ENCODE data around the gene GRIA2. TPM values are rescaled to one million over a fixed set of nuclear protein-coding genes. Genes with fewer than 3 reads are reported as not detected.

GRIA2 gene
- total RNA-seq, 2 experiments from 2014 or later = not detected

DNA sequence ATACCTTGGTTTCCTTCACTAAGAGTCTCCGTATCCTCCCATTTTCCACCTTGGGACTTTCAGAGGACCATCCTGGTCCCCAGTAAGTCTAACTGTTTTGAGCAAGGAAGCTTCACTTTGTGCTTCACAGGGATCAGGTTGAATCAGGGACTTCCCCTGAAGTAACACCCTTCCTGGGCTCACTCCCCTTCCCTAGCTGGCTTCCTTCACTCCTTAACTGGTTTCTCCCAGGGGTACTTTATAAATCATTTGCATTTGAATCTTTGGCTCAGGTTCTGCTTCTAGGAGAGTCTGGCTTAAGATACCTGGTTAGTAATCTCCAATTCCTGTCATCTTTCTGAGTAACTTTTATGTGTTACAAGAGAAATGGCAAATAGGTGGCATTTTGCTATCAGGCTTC lies 24.5 kb upstream of the GRIA2 start:
- H3K4me1 Mint-ChIP-seq (ENCODE audit: low read depth) = no peaks in the 10 kb centered on the region
- no peak overlapping the region for H3K27ac Mint-ChIP-seq
- ChIA-PET CTCF (no interaction called here), POLR2A (no interaction called here)
- intact Hi-C loops (cut with micrococcal nuclease) = no loop called here
- ATAC-seq = no peak
- no peak for DNase-seq
- TF ChIP-seq, protein P1, sequence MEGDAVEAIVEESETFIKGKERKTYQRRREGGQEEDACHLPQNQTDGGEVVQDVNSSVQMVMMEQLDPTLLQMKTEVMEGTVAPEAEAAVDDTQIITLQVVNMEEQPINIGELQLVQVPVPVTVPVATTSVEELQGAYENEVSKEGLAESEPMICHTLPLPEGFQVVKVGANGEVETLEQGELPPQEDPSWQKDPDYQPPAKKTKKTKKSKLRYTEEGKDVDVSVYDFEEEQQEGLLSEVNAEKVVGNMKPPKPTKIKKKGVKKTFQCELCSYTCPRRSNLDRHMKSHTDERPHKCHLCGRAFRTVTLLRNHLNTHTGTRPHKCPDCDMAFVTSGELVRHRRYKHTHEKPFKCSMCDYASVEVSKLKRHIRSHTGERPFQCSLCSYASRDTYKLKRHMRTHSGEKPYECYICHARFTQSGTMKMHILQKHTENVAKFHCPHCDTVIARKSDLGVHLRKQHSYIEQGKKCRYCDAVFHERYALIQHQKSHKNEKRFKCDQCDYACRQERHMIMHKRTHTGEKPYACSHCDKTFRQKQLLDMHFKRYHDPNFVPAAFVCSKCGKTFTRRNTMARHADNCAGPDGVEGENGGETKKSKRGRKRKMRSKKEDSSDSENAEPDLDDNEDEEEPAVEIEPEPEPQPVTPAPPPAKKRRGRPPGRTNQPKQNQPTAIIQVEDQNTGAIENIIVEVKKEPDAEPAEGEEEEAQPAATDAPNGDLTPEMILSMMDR (IDR thresholded peaks at IDR 0.05) = no peak
- no peak overlapping the region for H3K4me3 Mint-ChIP-seq
- H3K9me3 Mint-ChIP-seq = no peaks in the 10 kb centered on the region
- H3K36me3 Mint-ChIP-seq (ENCODE audit: low read depth) = no peaks in the 10 kb centered on the region
- no peaks in the 10 kb centered on the region for H3K27me3 Mint-ChIP-seq

DNA sequence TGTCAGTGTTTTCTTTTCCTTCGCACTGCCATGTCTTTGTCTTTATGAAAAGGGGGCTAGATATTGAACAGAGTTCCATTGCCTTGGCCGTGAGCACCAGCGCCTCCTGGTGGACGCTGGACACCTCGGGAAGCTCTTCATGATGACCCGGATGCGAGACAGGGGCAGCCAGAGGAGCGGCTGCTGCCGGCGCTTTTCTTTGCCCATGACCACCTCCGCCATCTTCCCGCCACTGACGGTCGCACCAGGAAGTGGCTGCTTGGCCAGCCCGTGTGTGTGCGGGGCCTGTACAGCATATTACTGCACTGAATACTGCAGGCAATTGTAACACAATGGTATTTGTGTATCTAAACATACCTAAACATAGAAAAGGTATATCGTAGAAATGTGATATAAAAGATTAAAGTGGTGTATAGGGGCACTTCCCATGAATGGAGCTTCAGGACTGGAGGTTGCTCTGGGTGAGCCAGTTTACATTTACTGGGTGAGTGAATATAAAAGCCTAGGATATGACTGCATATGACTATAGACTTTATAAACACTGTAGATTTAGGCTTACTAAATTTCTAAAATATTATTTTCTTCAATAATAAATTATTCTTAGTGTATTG lies 15.8 kb upstream of the GRIA2 start:
- no peak overlapping the region for H3K4me3 Mint-ChIP-seq
- ChIA-PET POLR2A (no interaction called here), CTCF (interaction anchor here (0.7 to 1.0 kb wide), 2 partner anchors 14 to 769 kb away, joined by 3 to 4 read pairs; no protein-coding TSS in a partner anchor)
- TF ChIP-seq, protein P1 (IDR thresholded peaks at IDR 0.05) = peak; percentile 42
- no peaks in the 10 kb centered on the region for H3K36me3 Mint-ChIP-seq (ENCODE audit: low read depth)
- peaks cover 1% of the 10 kb centered on the region for H3K9me3 Mint-ChIP-seq
- H3K27ac Mint-ChIP-seq = no peak overlapping the region
- ATAC-seq = no peak
- no peaks in the 10 kb centered on the region for H3K27me3 Mint-ChIP-seq
- H3K4me1 Mint-ChIP-seq (ENCODE audit: low read depth) = no peaks in the 10 kb centered on the region
- peak; percentile 46 for DNase-seq
- intact Hi-C loops (cut with micrococcal nuclease) = no loop called here

DNA sequence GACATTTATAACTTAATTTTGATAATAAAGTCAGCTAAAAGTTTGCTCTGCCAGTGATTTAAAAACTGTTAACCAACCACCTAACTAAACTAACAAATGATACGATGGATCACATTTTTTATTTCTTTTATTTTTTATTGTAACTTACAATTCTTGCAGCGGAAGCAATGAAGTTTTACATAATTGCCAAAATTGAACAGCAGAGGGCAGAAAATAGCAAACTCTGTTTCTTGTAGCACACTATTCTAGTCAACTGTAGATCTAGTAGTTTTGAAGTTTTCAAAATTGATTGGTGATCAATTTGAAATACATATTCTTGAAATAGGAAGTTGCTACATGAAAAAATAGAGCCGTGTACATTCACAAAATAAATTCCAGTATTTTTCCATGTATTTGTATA lies 2.8 kb upstream of the GRIA2 start:
- H3K36me3 Mint-ChIP-seq (ENCODE audit: low read depth) = no peaks in the 10 kb centered on the region

GRCh38 chr4:157219711-157220370 lies 687 bp upstream of the GRIA2 start:
- H3K27me3 Mint-ChIP-seq = peaks cover 30% of the 10 kb centered on the region
- no peaks in the 10 kb centered on the region for H3K4me1 Mint-ChIP-seq (ENCODE audit: low read depth)
- no peak for ATAC-seq
- ChIA-PET POLR2A (no interaction called here), CTCF (interaction anchor here (0.6 to 1.4 kb wide), 2 partner anchors 15 to 410 kb away, joined by 3 to 4 read pairs; no protein-coding TSS in a partner anchor)
- H3K4me3 Mint-ChIP-seq = no peak overlapping the region
- peaks cover 8% of the 10 kb centered on the region for H3K9me3 Mint-ChIP-seq
- H3K36me3 Mint-ChIP-seq (ENCODE audit: low read depth) = no peaks in the 10 kb centered on the region
- no peak for DNase-seq
- TF ChIP-seq, protein P1 (IDR thresholded peaks at IDR 0.05) = no peak
- intact Hi-C loops (cut with micrococcal nuclease) = loop anchor here (10.0 kb wide), 1 partner anchor 765 kb away; no protein-coding TSS in a partner anchor
- H3K27ac Mint-ChIP-seq = no peak overlapping the region

More for the DNA sequence above, 2.8 kb upstream of the GRIA2 start:
- no peak overlapping the region for H3K4me3 Mint-ChIP-seq
- H3K27ac Mint-ChIP-seq = no peak overlapping the region
- ATAC-seq = no peak
- peaks cover 6% of the 10 kb centered on the region for H3K9me3 Mint-ChIP-seq
- DNase-seq = no peak
- ChIA-PET CTCF (interaction anchor here (1.5 kb wide), 1 partner anchor 761 kb away, joined by 4 read pairs; no protein-coding TSS in a partner anchor), POLR2A (no interaction called here)
- TF ChIP-seq, protein P1 (IDR thresholded peaks at IDR 0.05) = peak; percentile 37
- intact Hi-C loops (cut with micrococcal nuclease) = loop anchor here (10.0 kb wide), 1 partner anchor 767 kb away; no protein-coding TSS in a partner anchor
- H3K4me1 Mint-ChIP-seq (ENCODE audit: low read depth) = no peaks in the 10 kb centered on the region
- H3K27me3 Mint-ChIP-seq = peaks cover 24% of the 10 kb centered on the region

- ATAC-seq (no peak), DNase-seq (no peak)
- TF ChIP-seq, protein P1 (IDR thresholded peaks at IDR 0.05) = no peak
- Mint-ChIP-seq H3K4me3 (no peak overlapping the region), H3K36me3 (ENCODE audit: low read depth) (no peaks in the 10 kb centered on the region), H3K4me1 (ENCODE audit: low read depth) (no peaks in the 10 kb centered on the region), H3K9me3 (peaks cover 8% of the 10 kb centered on the region), H3K27me3 (peaks cover 30% of the 10 kb centered on the region), H3K27ac (no peak overlapping the region)
- ChIA-PET POLR2A (no interaction called here), CTCF (no interaction called here)
- intact Hi-C loops (cut with micrococcal nuclease) = no loop called here
Observed at GRCh38 chr4:157221426-157221894, 932 bp downstream of the GRIA2 start.

Data from activated CD8-positive, alpha-beta T cell treated with anti-CD3 and anti-CD28 coated beads for 36 hours (primary cell).